Keratinocyte (primary cell): ENCODE measurements around the gene PCDHA7.
A peak's percentile ranks its signal among the peaks of the same experiment; 100 is the strongest.

Experiments used
- EZH2 ChIP-seq: IDR thresholded peaks from one replicate; pipeline ENCODE4 v1.6.1; 2012; ENCODE audit warnings: inconsistent platforms, mild to moderate bottlenecking, low read length, moderate library complexity
- TF ChIP-seq, protein P1 (sequence below), 3 experiments: IDR thresholded peaks in 1 of 3; conservative IDR thresholded peaks in 1 of 3; optimal IDR thresholded peaks in 1 of 3; 2 replicates in 2 of 3; 3 replicates in 1 of 3; pipeline versions ENCODE3 to v1.5.1; 2011; ENCODE audit warnings: low read length in 3 of 3, mild to moderate bottlenecking in 3 of 3, moderate library complexity in 2 of 3, control low read depth in 1 of 3, inconsistent platforms in 1 of 3; ENCODE audit not compliant: insufficient read depth in 2 of 3; ENCODE audit errors: extremely low read depth in 1 of 3

DNA sequence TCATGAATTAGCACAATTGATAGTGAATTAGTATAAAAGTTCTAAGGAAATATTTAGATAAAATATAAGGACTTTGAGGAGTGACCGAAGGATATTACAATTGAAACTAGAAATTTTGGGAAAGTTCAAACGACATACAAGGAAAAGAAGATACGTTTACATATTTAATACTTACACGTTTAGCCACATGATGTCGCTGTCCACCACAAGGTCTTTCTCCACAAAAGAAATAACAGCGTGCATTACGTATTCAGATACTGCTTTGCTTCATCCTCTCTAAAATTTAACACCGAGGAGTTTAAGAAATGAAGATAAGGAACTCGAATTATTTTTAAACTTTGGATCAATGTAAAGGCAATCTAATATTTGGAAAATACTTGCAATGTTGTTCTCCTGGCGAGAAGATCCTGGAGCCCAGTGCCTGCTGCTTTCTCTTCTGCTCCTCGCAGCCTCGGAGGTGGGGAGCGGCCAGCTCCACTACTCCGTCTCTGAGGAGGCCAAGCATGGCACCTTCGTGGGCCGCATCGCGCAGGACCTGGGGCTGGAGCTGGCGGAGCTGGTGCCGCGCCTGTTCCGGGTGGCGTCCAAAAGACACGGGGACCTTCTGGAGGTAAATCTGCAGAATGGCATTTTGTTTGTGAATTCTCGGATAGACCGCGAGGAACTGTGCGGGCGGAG, 33.1 kb upstream of the PCDHA7 start, which contains the start of gene PCDHA3:
- TF ChIP-seq, protein P1, sequence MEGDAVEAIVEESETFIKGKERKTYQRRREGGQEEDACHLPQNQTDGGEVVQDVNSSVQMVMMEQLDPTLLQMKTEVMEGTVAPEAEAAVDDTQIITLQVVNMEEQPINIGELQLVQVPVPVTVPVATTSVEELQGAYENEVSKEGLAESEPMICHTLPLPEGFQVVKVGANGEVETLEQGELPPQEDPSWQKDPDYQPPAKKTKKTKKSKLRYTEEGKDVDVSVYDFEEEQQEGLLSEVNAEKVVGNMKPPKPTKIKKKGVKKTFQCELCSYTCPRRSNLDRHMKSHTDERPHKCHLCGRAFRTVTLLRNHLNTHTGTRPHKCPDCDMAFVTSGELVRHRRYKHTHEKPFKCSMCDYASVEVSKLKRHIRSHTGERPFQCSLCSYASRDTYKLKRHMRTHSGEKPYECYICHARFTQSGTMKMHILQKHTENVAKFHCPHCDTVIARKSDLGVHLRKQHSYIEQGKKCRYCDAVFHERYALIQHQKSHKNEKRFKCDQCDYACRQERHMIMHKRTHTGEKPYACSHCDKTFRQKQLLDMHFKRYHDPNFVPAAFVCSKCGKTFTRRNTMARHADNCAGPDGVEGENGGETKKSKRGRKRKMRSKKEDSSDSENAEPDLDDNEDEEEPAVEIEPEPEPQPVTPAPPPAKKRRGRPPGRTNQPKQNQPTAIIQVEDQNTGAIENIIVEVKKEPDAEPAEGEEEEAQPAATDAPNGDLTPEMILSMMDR (optimal IDR thresholded peaks at IDR 0.05 in 1 of 3, IDR thresholded peaks at IDR 0.05 in 1 of 3, conservative IDR thresholded peaks at IDR 0.05 in 1 of 3; ENCODE audit: extremely low read depth in 1 of 3, insufficient read depth in 2 of 3, low read length in 3 of 3) = peak in 1 of 3 experiments; percentile 7
- TF ChIP-seq EZH2 = no peak
